ENCODE data around the gene PPFIA1. TPM values are rescaled to one million over a fixed set of nuclear protein-coding genes. Genes with fewer than 3 reads are reported as not detected.

The PPFIA1 gene
- polyA plus RNA-seq, 1 experiment, result 62.7 TPM

GRCh38 chr11:70433038-70433437 lies 162.5 kb downstream of the PPFIA1 start:
- Histone ChIP-seq H3K27me3 (ENCODE audit: control insufficient read depth, insufficient read depth, low read length) (no peaks in the 10 kb centered on the region), H3K36me3 (ENCODE audit: control insufficient read depth, insufficient read depth, low read length) (peaks cover 68% of the 10 kb centered on the region), H3K4me3 (ENCODE audit: low read depth, low read length) (no peak overlapping the region)
- no peak for DNase-seq (ENCODE audit: low read depth)
- TF ChIP-seq CTCF (IDR thresholded peaks at IDR 0.05; ENCODE audit: insufficient read depth, low read depth, low read length), result no peak
- ChIA-PET POLR2A (no interaction called here), CTCF (no interaction called here)

GRCh38 chr11:70433526-70433925 lies 163.0 kb downstream of the PPFIA1 start:
- DNase-seq (ENCODE audit: low read depth), result no peak
- CTCF ChIA-PET, result no interaction called here
- no peak for TF ChIP-seq CTCF (IDR thresholded peaks at IDR 0.05; ENCODE audit: insufficient read depth, low read depth, low read length)
- POLR2A ChIA-PET, result no interaction called here
- Histone ChIP-seq H3K36me3 (ENCODE audit: control insufficient read depth, insufficient read depth, low read length) (peaks cover 70% of the 10 kb centered on the region), H3K27me3 (ENCODE audit: control insufficient read depth, insufficient read depth, low read length) (no peaks in the 10 kb centered on the region), H3K4me3 (ENCODE audit: low read depth, low read length) (no peak overlapping the region)

Small RNAs within 50 kb of the gene (small RNA-seq; reads per million reads assigned to genes)
- 8.2 reads per million, percentile 73 among the genes with 10 or more reads in this experiment for gene MIR548K (ENCODE audit: insufficient read length, low read depth, low replicate concordance)

Other genes with a start within 250 kb of the PPFIA1 start
- gene ANO1, start 192.4 kb upstream of the PPFIA1 start, polyA plus RNA-seq (2011; rRNA removed), result 0.10 TPM in 1 of 2 replicates, not detected in the other
- 29.2 and 41.3 TPM in 2 replicates for gene FADD, start 67.4 kb upstream of the PPFIA1 start, polyA plus RNA-seq (2011; rRNA removed)
- 166 and 169 TPM in 2 replicates for gene CTTN, start 127.8 kb downstream of the PPFIA1 start, polyA plus RNA-seq (2011; rRNA removed)